Upper lobe of right lung (tissue), 1 donor: ENCODE data around the gene ICOSLG. TPM values are rescaled to one million over a fixed set of nuclear protein-coding genes. Genes with fewer than 3 reads are reported as not detected.

ENCODE experiments used
- total RNA-seq: library from RNA; stranded (reverse); fragmentation: NEBNext Ultra II Directional; extraction: Animal tissue kit (Norgen Biotek cat#: 25700); gene quantifications from one replicate; pipeline ENCODE4 v1.2.1, GENCODE V29; 2021
- donor health status: DM: no; HTN: yes; CAD: no; lungs with severe emphysema.

Gene ICOSLG
- total RNA-seq, 1 donor from 2014 or later = 11.3 TPM

Other genes starting within 250 kb of the ICOSLG start
- gene TRAPPC10, start 228.6 kb downstream of the ICOSLG start, total RNA-seq = 42.6 TPM
- gene PWP2, start 133.5 kb downstream of the ICOSLG start, total RNA-seq = 9.9 TPM
- gene GATD3, start 107.3 kb downstream of the ICOSLG start, total RNA-seq = 44.5 TPM
- not detected for gene DNMT3L, start 21.0 kb upstream of the ICOSLG start, total RNA-seq
- gene AIRE, start 44.9 kb upstream of the ICOSLG start, total RNA-seq = not detected
- gene PFKL, start 59.1 kb upstream of the ICOSLG start, total RNA-seq = 101 TPM
- gene CFAP410, start 98.4 kb upstream of the ICOSLG start, total RNA-seq = 25.4 TPM
- 10.0 TPM for gene TRPM2, start 112.7 kb upstream of the ICOSLG start, total RNA-seq
- 3.6 TPM for gene LRRC3, start 214.6 kb upstream of the ICOSLG start, total RNA-seq